Esophagus muscularis mucosa (tissue), 3 donors: Measurements from ENCODE around the gene PDXP.

Experiments used
- POLR2A ChIP-seq: fragments of 450-650 bp; IDR thresholded peaks from one replicate; pipeline ENCODE4 v1.6.1; 2017; ENCODE audit warnings: antibody characterized with exemption, moderate library complexity, mild to moderate bottlenecking, low read depth
- POLR2AphosphoS5 ChIP-seq, 2 donors: sonication (generic); formaldehyde crosslinking; IDR thresholded peaks; one replicate each; pipeline ENCODE4 v1.6.1; 2017; ENCODE audit warnings: antibody characterized with exemption in 2 of 2
- TF ChIP-seq, protein P1 (sequence below), 3 experiments: fragments of 200-600 bp in 2 of 3; fragments of 450-650 bp in 1 of 3; sonication (generic) in 2 of 3; IDR thresholded peaks; one replicate each; pipeline ENCODE4 v1.5.1; 2017 to 2019; ENCODE audit warnings: antibody characterized with exemption in 3 of 3, mild to moderate bottlenecking in 2 of 3, moderate library complexity in 1 of 3

DNA sequence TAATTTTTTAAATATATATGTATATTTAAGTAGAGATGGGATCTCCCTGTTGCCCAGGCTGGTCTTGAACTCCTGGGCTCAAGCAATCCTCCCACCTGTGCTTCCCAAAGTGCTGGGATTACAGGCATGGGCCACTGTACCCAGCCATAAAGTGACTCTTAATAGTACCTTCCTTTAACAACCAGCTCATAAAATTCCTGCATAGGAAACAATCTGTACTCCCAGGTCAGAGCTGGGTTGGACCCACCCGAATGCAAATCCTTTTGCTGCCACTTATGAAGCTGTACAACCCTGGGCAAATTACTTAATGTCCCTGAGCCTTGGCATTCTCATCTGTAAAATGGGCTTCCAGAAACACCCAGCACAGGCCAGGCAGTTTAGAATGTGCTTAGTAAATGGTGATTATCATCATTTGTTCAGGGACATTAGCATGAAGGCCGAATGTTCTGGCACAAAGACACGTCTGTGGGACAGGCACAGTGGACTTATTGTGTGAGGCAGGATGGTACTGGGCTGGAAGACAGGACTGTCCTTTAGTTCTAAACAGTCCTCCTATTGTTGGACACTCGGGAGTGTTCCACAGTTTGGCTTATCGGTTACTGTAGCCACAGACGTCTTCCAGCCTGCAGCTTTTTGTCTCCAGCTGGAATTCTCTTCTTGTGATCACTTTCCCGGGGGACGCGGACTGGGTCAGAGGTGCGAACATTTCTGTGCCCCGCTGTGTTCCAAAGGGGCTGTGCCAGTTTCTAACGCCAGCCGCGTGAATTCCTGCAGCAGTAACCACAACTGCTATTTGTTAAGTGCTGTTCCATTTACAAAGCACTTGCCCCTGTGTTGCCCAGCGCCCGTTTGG lies 6.0 kb downstream of the PDXP start:
- TF ChIP-seq, protein P1, sequence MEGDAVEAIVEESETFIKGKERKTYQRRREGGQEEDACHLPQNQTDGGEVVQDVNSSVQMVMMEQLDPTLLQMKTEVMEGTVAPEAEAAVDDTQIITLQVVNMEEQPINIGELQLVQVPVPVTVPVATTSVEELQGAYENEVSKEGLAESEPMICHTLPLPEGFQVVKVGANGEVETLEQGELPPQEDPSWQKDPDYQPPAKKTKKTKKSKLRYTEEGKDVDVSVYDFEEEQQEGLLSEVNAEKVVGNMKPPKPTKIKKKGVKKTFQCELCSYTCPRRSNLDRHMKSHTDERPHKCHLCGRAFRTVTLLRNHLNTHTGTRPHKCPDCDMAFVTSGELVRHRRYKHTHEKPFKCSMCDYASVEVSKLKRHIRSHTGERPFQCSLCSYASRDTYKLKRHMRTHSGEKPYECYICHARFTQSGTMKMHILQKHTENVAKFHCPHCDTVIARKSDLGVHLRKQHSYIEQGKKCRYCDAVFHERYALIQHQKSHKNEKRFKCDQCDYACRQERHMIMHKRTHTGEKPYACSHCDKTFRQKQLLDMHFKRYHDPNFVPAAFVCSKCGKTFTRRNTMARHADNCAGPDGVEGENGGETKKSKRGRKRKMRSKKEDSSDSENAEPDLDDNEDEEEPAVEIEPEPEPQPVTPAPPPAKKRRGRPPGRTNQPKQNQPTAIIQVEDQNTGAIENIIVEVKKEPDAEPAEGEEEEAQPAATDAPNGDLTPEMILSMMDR (IDR thresholded peaks at IDR 0.05): no peak
- peak in 1 of 2 donors; percentile 5 for TF ChIP-seq POLR2AphosphoS5 (IDR thresholded peaks at IDR 0.05)
- no peak for TF ChIP-seq POLR2A
